HL-60/S4 treated with phorbol 12-myristate 13-acetate at 8.2 ng/mL for 4 days and 3 days (cell line): ENCODE measurements around the gene ITGB1.
"Not testable (repeated sequence)": the region's sequence is repeated elsewhere in the genome, so short reads cannot be mapped to it uniquely, and the experiment has no call there.

Experiments used
- in situ Hi-C: fragments of 300-500 bp; cut with MboI; formaldehyde crosslinking; loops from 2 replicates; pipeline ENCODE4 v1.15.0; 2022; ENCODE audit warnings: low sequenced_read_pairs

ITGB1 gene

DNA sequence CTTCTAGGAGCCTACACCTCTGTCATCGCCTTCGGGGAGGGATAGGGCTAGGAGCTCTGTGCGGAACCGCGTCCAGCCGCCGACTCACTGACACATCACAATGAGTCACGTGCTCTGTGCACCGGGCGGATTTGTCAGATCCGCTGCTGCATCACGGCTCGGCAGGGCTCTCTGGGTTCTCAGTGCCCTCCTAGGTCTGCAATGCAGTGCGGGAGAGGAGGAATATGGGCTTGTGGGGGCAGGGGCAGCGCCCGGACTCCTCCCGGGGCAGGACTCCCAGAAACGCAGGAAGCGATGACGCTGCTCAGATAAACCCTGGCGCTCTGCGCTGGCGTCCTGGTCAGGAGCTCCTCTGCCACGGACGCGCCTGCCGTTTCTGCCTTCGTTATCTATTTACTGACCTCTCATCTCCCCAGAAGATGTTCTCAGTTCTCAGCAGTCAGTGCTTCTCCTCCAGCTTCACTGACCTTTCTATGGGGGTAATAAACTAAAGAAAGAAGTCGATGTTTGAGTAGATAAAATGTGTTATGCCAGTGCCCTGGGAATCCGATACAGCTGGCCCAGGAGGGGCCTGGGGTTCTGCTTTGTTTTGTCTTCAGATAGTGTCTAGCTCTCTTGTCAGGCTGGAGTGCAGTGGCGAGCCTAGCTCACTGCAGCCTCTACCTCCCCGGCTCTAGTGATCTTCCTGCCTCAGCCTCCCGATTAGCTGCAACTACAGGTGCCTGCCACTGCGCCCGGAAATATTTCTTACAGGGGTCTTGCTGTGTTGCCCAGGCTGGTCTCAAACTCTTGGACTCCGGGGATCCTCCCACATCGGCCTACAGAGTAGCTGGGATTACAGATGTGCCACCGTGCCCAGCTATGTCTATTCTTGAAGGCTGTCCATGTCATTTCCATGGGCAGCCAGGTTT lies 22.8 kb upstream of the ITGB1 start:
- in situ Hi-C loops = no loop called here

DNA sequence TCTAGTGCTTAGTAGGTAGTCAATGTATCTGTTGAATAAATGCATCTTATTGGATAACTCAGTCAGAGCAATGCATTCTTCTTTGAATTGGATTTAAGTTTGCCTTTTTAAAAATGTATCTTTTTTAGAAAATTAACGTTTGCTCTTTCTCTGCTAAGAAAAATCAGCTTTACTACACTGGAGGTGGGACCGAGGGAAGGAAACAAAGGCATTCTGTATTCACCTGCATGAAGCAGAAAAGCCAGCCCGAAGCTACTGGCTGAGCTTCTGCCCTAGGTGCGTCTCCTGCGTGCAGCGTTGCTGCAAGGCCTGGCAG lies 22.2 kb upstream of the ITGB1 start:
- in situ Hi-C loops = no loop called here

DNA sequence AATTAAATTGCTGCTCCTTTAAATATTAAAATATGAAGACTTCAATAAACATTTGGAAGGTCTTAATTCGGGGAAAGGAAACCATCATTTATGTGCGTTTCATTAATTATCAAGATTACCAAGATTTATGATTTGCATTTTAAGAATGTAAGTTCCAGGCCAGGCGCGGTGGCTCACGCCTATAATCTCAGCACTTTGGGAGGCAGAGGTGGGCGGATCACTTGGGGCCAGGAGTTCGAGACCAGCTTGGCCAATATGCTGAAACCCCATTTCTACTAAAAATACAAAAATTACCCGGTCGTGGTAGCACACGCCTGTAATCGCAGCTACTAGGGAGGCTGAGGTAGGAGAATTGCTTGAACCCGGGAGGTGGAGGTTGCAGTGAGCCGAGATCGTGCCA lies 21.7 kb upstream of the ITGB1 start:
- in situ Hi-C loops = not testable (repeated sequence)

DNA sequence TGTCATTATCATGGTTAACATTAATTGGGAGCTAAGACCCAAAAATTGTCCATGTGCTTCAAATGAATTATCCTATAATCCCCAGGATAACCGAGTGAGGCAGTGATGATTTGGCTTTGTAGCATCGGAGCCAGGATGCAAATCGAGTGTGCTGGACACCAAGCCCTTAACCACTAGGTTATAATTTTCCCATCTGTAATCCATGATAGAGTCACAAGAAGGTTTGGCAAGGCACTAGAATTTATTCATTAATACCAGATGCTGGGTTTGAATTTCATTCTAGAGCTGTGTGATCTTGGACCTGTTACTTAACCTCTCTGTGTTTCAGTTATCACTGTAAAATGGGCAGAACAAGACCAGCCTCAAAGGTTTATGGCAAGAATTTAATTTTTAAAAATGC lies 21.0 kb upstream of the ITGB1 start:
- in situ Hi-C loops = no loop called here

DNA sequence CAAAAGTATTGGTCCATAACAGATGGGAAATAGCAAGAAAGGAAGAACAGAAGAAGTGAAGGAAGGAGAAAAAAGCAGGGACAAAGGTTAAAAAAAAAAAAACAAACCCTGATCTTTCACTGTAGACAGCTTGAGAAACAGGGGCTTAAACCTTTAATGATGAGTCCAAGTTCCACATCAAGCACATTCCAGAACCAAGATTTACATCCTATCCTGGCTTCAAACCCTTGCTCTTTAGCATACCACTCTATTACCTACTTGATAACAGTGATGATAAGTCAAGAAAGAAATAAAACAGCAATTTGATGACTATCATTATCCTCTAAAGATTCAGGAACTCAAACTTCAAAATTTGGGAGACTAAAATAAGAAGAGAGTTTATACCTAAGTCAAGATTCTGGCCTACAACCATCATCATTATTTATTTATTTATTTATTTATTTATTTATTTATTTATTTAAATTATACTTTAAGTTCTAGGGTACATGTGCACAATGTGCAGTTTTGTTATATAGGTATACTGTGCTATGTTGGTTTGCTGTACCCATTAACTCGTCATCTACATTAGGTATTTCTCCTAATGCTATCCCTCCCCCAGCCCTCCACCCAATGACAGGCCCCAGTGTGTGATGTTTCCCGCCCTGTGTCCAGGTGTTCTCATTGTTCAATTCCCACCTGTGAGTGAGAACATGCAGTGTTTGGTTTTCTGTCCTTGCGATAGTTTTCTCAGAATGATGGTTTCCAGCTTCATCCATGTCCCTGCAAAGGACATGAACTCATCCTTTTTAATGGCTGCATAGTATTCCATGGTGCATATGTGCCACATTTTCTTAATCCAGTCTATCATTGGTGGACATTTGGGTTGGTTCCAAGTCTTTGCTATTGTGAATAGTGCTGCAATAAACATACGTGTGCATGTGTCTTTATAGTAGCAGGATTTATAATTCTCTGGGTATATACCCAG lies 20.1 kb upstream of the ITGB1 start:
- in situ Hi-C loops = not testable (repeated sequence)

DNA sequence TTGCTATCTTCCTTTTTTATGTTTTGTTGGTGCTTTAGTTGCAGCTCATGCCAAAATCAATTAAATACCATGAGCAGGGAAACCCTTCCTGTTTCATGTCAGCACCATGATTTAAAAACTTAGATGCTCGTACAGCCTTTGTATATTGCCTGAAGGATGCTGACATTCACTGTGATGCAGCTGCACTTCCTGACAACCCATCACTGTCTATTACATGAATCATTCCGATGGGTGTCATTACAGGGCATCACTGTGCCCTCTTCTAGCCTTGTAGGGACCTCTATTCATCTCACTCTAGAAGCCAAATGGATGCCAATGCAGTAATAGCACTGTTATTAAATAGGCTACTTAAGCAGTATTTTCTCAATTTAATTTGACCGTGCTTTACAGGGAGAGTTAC lies 18.3 kb upstream of the ITGB1 start:
- in situ Hi-C loops = no loop called here

DNA sequence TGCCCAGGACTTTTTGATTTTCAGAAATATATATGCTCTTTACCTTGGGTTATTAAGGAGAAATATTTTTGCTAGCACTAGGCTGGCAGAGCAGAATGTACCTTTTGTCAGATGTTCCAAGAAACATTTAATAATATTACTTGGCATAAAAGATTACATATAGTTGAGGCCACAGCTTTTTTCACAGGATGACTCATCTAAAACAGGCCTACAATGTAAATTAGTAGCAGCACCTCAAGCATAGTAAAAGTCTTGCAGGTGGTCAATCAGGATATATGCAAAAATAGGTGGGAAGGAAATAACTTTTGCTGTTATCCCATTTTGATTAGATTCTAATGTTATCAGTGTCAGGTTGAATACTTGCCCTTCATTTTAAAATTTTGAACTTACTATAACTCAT lies 14.9 kb upstream of the ITGB1 start:
- in situ Hi-C loops = no loop called here

DNA sequence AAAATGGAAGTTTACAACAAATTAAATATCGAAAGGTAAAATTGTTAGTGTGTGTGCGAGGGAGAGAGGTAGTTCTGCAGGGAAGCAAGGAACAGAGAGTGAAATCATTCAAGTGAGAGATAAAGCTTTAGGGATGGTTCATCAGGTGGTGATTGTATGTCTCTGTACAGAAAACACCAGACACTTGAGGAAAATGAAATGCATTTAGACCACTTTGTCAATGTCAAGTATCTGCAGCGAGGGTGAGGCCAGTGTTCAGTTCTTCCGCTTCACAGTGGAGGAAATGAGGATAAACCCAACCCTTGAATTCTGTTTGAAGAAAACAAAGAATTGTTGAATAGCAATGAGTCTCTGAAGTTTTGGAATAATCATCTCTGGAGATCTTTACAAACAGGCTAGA lies 14.4 kb upstream of the ITGB1 start:
- in situ Hi-C loops = no loop called here

DNA sequence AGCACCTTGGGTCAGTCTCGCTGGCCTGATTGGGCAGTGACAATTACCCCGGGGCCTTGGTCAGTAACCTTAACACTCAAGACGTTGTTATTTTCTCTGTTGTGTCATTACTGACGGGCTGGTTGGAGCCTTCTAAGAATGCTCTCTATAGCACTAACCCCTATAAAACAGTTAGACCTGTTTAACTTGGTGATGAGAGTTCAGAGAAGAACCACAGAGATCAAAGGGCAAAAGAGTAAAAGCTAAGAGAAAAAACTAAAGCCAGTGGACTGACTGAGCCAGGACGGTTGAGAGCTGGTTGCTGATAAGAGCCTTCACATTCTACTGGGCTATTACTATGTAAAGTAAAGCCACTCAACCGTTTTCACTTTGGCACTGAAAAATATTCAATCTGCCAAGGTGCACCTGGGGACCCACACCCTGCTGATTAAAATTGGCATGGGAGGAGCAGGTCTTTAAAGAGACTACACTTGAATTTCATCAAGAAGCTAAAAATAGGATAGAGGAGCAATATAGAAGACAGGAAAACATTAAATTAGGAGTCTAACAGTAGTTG lies 13.6 kb upstream of the ITGB1 start:
- in situ Hi-C loops = no loop called here

DNA sequence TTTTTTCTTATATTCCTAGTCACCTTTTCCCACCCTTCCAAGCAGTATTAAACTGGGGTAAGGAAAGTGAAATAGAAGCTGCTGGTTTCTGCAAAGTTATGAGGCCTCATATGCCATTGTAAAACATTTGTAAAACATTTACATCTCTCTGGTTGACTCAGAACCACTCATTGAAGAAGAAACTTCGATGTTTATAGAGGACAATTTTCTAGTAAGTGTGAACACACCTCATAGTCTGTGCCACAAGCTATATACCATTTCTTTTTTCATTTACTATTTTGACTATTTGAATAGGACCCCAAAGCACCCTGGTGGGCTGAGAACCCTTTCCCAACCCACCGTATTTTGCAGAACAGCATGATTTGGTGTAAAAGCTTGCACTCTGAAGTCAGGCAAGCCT lies 12.9 kb upstream of the ITGB1 start:
- in situ Hi-C loops = no loop called here

DNA sequence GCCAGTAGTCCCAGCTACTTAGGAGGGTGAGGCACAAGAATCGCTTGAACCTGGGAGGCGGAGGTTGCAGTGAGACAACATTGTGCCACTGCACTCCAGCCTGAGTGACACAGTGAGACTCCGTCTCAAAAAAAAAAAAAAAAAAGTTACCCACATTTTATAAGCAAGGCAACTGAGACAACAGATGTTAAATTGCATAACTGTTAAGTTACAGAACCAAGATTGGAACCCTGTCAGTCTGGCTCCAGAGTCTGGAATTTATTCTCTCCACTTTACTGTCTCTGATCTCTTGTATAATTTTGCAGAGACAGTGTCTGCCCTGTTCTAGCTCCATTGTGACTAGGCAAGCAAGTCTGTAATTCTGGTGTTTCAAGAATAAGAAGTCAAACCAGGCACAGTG lies 6.2 kb upstream of the ITGB1 start:
- in situ Hi-C loops = no loop called here

DNA sequence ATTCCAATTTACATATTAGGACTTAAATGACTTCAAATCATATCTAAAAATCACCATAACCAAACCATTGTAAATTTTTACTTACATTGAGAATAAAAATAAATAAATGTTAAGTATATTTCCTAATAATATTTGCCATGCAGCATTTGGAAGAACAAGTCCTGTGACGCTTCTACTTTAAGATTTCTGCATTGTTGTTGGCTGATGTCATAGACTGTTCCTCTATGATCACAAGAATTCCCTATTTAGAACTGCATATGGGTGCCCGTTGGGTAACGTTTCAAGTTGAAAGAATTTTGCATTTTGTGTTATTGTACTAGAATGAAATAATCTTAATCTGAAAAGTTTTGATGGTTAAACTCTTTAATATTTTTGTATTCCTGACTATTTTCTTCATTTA lies 5.1 kb upstream of the ITGB1 start:
- in situ Hi-C loops = no loop called here

DNA sequence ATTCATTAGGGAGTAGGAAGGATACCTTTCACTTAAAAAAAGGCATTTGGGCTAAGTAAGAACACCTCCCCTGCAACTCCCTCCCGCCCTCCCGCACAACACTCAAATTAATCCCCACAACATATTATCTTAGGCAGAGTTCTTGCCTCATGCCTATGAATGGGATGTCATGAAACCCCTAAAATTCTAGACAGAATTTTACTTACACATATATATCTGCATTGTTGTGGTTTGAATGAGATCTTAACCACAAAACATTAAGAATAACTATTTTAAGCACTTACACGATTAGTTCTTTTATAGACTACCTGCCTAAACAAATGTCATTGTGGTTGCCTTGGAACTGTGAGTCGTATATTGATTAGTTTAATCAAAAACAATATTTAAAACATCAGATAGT lies 4.5 kb upstream of the ITGB1 start:
- in situ Hi-C loops = no loop called here

DNA sequence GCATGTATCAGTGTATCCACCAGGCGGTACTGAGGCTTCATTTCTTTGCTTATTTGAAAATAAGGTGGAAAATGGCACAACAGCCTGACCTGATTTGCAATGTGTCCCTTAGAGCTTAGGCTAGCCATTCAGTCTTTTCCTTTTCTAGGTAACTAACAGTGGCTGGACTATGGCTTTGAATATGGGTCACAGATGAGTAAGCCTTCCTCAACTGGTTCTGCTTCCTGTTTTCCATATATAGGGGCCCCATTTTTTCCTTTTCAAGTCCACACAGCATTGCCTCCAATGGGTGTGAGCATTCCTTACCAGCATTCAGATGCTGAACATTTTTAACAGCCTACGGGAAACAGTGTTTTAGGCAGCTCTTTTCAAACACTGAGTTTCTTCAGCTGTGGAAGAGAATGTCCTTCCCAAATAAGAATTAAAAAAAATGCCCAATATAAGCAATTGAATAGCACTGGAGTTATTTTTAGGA lies 3.9 kb upstream of the ITGB1 start:
- in situ Hi-C loops = no loop called here

DNA sequence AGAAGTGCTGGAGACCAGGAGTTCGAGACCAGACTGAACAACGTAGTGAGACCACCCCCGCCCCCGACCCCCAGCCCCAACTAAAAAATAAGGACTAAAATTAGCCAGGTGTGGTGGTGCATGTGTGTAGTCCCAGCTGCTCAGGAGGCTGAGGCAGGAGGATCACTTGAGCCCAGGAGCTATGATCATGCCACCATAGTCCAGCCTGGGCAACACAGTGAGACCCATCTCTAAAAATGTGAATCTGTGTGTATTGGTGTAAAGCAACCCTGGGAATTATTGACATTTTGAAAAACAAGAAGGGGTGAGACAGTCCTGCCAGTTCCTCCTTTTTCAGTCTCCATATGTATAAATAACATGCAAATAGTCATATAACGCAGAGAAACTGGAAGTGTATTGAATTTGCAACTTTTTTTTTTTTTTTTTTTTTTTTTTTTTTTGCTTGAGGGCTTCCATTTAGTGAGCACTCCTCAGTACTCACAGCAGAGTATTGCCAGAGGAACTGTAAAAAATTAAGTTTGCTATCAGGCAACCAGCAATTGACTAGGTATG lies 3.4 kb upstream of the ITGB1 start:
- in situ Hi-C loops = no loop called here

DNA sequence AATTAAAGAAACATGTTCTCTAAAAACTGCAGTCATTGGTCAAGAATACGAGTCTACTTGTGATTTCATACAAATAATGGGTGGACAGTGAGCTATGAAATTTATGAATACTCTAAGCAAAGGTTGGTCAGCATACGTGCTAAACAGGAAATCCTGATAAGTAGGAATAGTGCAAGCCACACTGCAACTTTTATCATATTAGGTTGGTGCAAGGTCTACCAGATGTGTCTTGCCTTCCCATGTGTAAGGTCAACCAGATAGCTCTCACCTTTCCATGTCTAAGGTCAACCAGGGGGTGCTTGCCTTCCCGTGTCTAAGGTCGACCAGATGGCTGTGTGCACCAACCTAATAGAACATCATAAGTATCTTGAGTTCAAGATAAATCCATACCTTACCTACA lies 2.0 kb upstream of the ITGB1 start:
- in situ Hi-C loops = no loop called here

DNA sequence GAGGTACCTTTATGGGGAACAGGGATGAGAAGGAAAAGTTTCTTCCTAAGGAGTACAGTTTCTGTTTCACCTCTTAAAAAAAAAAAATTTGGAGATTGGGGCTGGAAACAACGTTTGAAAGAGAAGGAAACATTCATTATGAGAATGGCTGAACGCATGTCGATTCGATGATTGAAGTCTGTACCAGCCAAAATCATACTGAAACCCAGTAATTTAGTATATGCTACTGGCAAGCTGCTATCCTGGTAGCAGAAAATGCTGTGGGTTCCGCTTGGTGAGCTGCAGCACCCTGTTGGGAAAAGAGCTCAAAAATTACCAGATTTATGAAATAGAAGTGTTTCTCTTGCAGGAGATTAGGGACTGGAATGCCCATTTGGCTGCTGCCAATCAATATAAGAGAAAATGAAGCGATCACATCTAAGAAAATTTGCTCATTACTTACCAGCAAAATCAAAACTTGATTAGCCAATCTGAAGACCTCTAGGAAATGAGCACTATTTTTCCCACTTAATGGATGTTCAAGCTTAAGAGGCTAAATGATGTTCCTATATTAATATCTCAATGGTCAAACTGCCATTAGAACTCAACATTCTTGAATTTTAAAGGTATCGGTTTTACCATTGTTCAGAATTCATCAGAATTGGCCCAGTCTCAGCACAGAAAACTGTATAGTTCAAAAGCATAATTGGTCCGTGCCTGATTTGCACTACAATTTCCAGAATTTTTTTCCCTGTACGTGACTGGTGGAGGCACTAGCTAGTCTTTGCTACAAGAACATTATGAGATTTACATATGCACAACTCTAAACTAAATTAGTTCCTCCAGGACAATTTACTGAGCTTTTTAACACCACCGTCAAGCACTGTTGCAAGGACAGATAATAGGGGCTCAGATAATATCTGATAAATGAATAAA lies 1.2 kb upstream of the ITGB1 start:
- in situ Hi-C loops = loop anchor here (10.0 kb wide), 1 partner anchor 46 kb away; no protein-coding TSS in a partner anchor

DNA sequence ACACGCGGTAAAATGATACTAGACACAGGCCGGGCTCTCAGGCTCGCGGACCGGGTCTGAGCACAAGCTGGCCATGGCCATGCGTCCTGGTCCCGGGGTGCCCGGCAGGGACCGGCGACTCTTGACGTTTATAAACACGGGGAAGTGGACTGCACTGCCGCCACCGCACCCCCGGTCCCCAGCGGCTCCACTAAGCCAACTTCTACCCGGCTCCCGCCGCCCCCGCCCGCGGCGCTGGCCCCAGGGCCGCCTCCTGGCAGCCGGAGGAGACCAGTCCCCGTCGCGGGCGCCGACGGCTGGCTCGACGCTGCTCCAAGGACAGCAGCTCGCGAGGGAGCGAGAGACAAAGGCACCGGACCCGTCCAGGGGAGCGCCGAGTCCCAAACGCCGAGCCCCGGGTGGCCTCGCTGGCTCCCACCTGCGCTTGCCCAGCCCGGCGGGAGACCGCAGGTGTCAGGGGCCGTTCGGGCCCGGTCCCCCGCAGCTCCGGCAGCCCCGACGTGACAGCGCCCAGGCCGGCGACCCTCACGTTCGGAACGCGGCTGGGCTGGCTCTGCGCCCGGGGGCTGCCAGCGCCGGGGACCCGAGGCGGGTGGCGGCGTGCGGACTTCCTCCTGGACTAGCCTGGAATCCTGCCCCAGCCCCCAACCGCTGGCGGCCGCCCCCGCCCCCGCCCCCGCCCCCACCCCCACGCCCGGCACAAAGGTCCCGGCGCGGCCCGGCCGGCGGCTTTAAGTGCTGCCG lies 517 bp downstream of the ITGB1 start:
- in situ Hi-C loops = loop anchor here (10.0 kb wide), 1 partner anchor 47 kb away; no protein-coding TSS in a partner anchor
